PC-3 (cell line): ENCODE results near the gene TRAF1. TPM values are rescaled to one million over a fixed set of nuclear protein-coding genes. Genes with fewer than 3 reads are reported as not detected.

Experiments used
- ATAC-seq: fragments of 200-7000 bp; cut with Tn5 transposase; 2 replicates; pipeline ENCODE4 v1.9.1; 2020; ENCODE audit warnings: mild to moderate bottlenecking, moderate library complexity
- BruUV-seq: library from RNA; stranded (reverse); fragments of 400-500 nt; replicated peaks from 2 replicates; lab custom pipeline; 2021; lab: Mats Ljungman, UMichigan
- CTCF ChIA-PET: fragments of 300-600 bp; sonication (Branson Sonifier 250); formaldehyde crosslinking; loops from one replicate; lab custom pipeline; 2022; ENCODE audit warnings: antibody characterized with exemption; lab: Charles Lee
- POLR2A ChIA-PET: fragments of 300-600 bp; sonication (Branson Sonifier 250); formaldehyde crosslinking; loops from one replicate; lab custom pipeline; 2022; ENCODE audit warnings: antibody characterized with exemption; ENCODE audit not compliant: unreplicated experiment; lab: Charles Lee
- DNase-seq: peaks from one replicate; pipeline ENCODE4 v3.0.0-alpha.2; 2015
- H2AFZ ChIP-seq: fragments of 300-600 bp; sonication (generic); 2 replicates; pipeline ENCODE4 v1.6.0; 2016; ENCODE audit warnings: antibody characterized with exemption, low read length
- H3F3A ChIP-seq: fragments of 300-600 bp; sonication (generic); one replicate; pipeline ENCODE4 v1.6.0; 2017; ENCODE audit warnings: antibody characterized with exemption, low read length, control low read depth, mild to moderate bottlenecking; ENCODE audit not compliant: unreplicated experiment
- H3K27ac ChIP-seq: fragments of 300-600 bp; sonication (generic); 2 replicates; pipeline ENCODE4 v1.5.1; 2016; ENCODE audit warnings: mild to moderate bottlenecking, low read length
- H3K27me3 ChIP-seq: fragments of 300-600 bp; sonication (generic); 2 replicates; pipeline ENCODE4 v1.6.1; 2016; ENCODE audit warnings: low read length, mixed read lengths
- H3K36me3 ChIP-seq: fragments of 300-600 bp; sonication (generic); 2 replicates; pipeline ENCODE4 v1.6.1; 2016; ENCODE audit warnings: low read depth, mixed run types, low read length, mixed read lengths
- H3K4me1 ChIP-seq: fragments of 300-600 bp; sonication (generic); 2 replicates; pipeline ENCODE4 v1.5.1; 2016; ENCODE audit warnings: low read length; ENCODE audit not compliant: insufficient read depth
- H3K4me2 ChIP-seq: fragments of 300-600 bp; sonication (generic); 2 replicates; pipeline ENCODE4 v1.6.0; 2016; ENCODE audit warnings: low read length
- H3K4me3 ChIP-seq: fragments of 300-600 bp; sonication (generic); 2 replicates; pipeline ENCODE4 v1.5.1; 2016; ENCODE audit warnings: mild to moderate bottlenecking, low read length, mixed read lengths
- H3K79me2 ChIP-seq: fragments of 300-600 bp; sonication (generic); 2 replicates; pipeline ENCODE4 v1.6.1; 2017; ENCODE audit warnings: low read length, mixed read lengths
- H3K9ac ChIP-seq: fragments of 300-600 bp; sonication (generic); 2 replicates; pipeline ENCODE4 v1.6.0; 2016; ENCODE audit warnings: mild to moderate bottlenecking, low read length
- H3K9me2 ChIP-seq: fragments of 300-600 bp; sonication (generic); replicated peaks from 2 replicates; pipeline ENCODE4 v1.6.1; 2016; ENCODE audit warnings: mixed run types, low read length, mixed read lengths
- H3K9me3 ChIP-seq: fragments of 300-600 bp; sonication (generic); 2 replicates; pipeline ENCODE4 v1.6.1; 2016; ENCODE audit warnings: low read length, mixed read lengths
- H4K20me1 ChIP-seq: fragments of 300-600 bp; sonication (generic); 2 replicates; pipeline ENCODE4 v1.6.1; 2016; ENCODE audit warnings: low read length, mixed read lengths
- EZH2 ChIP-seq: fragments of 300-600 bp; sonication (generic); IDR thresholded peaks from one replicate; pipeline ENCODE4 v1.6.1; 2017; ENCODE audit warnings: antibody characterized with exemption, mild to moderate bottlenecking, low read length; ENCODE audit not compliant: unreplicated experiment
- EZH2phosphoT487 ChIP-seq: fragments of 300-600 bp; sonication (generic); IDR thresholded peaks from 2 replicates; pipeline ENCODE4 v1.6.1; 2018; ENCODE audit warnings: mild to moderate bottlenecking, antibody characterized with exemption, low read length, borderline replicate concordance
- intact Hi-C: fragments of 100-400 bp; cut with micrococcal nuclease; formaldehyde crosslinking; loops from 2 replicates; pipeline ENCODE4 v1.9.0; 2023
- total RNA-seq: library from RNA; depleted of rRNA; stranded (reverse); fragments of >200 nt; gene quantifications from 2 replicates; pipeline ENCODE4 v1.2.3, GENCODE V29; 2014
- TF ChIP-seq, protein P1 (sequence below): fragments of 300-600 bp; sonication (generic); conservative IDR thresholded peaks from 2 replicates; pipeline ENCODE4 v1.5.1; 2017; ENCODE audit warnings: antibody characterized with exemption, low read depth, mild to moderate bottlenecking, low read length

Gene TRAF1
- total RNA-seq, 1 experiment from 2014 or later = 0.15 TPM

GRCh38 chr9:120865176-120865575 is 61.4 kb downstream of the TRAF1 start:
- CTCF ChIA-PET = no interaction called here
- POLR2A ChIA-PET = no interaction called here
- Histone ChIP-seq H3K36me3 (peaks cover 11% of the 10 kb centered on the region; the same call in 1 of the 2 replicates), H3K27ac (no peak overlapping the region), H2AFZ (no peak overlapping the region), H3K4me2 (no peak overlapping the region), H3K79me2 (no peaks in the 10 kb centered on the region), H4K20me1 (no peaks in the 10 kb centered on the region), H3K4me1 (peaks cover 6% of the 10 kb centered on the region), H3K9me2 (no peaks in the 10 kb centered on the region), H3K9ac (no peak overlapping the region), H3K4me3 (no peak overlapping the region), H3K9me3 (no peaks in the 10 kb centered on the region), H3F3A (no peaks in the 10 kb centered on the region), H3K27me3 (no peaks in the 10 kb centered on the region)
- TF ChIP-seq EZH2 = no peak
- TF ChIP-seq, protein P1, sequence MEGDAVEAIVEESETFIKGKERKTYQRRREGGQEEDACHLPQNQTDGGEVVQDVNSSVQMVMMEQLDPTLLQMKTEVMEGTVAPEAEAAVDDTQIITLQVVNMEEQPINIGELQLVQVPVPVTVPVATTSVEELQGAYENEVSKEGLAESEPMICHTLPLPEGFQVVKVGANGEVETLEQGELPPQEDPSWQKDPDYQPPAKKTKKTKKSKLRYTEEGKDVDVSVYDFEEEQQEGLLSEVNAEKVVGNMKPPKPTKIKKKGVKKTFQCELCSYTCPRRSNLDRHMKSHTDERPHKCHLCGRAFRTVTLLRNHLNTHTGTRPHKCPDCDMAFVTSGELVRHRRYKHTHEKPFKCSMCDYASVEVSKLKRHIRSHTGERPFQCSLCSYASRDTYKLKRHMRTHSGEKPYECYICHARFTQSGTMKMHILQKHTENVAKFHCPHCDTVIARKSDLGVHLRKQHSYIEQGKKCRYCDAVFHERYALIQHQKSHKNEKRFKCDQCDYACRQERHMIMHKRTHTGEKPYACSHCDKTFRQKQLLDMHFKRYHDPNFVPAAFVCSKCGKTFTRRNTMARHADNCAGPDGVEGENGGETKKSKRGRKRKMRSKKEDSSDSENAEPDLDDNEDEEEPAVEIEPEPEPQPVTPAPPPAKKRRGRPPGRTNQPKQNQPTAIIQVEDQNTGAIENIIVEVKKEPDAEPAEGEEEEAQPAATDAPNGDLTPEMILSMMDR = no peak
- no peak for TF ChIP-seq EZH2phosphoT487
- BruUV-seq = no TSS peak
- ATAC-seq (no peak), DNase-seq (no peak)
- intact Hi-C loops = no loop called here

DNA sequence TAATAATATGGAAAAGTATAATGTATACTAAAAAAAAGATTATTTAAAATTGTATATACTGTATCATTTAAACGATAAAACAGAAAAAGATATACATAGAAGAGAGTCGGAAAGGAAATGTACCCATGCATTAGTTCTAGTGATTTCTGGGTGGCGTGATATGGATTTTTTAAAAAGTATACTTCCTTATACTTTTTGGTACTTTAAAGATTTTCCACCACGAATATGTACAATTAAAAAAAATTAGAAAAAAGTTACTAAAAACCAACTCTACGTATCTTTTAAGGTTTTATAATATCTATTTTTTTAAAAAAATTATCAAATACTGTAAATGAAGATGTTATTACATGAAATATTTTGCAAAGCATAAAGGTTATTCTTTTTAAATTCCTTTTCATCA is 61.9 kb downstream of the TRAF1 start:
- Histone ChIP-seq H3K4me2 (no peak overlapping the region), H3K79me2 (no peaks in the 10 kb centered on the region), H3K4me3 (no peak overlapping the region), H3K36me3 (peaks cover 11% of the 10 kb centered on the region; the same call in 1 of the 2 replicates), H3K9me3 (no peaks in the 10 kb centered on the region), H3K27ac (no peak overlapping the region), H3K9me2 (no peaks in the 10 kb centered on the region), H3K9ac (no peak overlapping the region), H3F3A (no peaks in the 10 kb centered on the region), H4K20me1 (no peaks in the 10 kb centered on the region), H3K27me3 (no peaks in the 10 kb centered on the region), H2AFZ (no peak overlapping the region), H3K4me1 (peaks cover 6% of the 10 kb centered on the region)
- no peak for ATAC-seq
- TF ChIP-seq EZH2phosphoT487 (no peak), EZH2 (no peak)
- TF ChIP-seq, protein P1 = no peak
- DNase-seq = no peak
- BruUV-seq = no TSS peak
- ChIA-PET CTCF (no interaction called here), POLR2A (no interaction called here)
- intact Hi-C loops = no loop called here

GRCh38 chr9:120863833-120864232 is 62.8 kb downstream of the TRAF1 start:
- Histone ChIP-seq H3K27ac (no peak overlapping the region), H2AFZ (no peak overlapping the region), H3K4me3 (no peak overlapping the region), H3F3A (no peaks in the 10 kb centered on the region), H3K36me3 (peaks cover 11% of the 10 kb centered on the region; the same call in 1 of the 2 replicates), H3K9me2 (no peaks in the 10 kb centered on the region), H3K27me3 (no peaks in the 10 kb centered on the region), H3K9me3 (no peaks in the 10 kb centered on the region), H3K9ac (no peak overlapping the region), H4K20me1 (no peaks in the 10 kb centered on the region), H3K4me1 (peaks cover 6% of the 10 kb centered on the region), H3K4me2 (no peak overlapping the region), H3K79me2 (no peaks in the 10 kb centered on the region)
- TF ChIP-seq EZH2 = no peak
- TF ChIP-seq, protein P1 = 0 out of 2 replicates have a peak, but pooled peaks have one; percentile 20
- no peak for TF ChIP-seq EZH2phosphoT487
- DNase-seq (no peak), ATAC-seq (no peak)
- ChIA-PET POLR2A (no interaction called here), CTCF (no interaction called here)
- no TSS peak for BruUV-seq
- intact Hi-C loops = no loop called here
